ENCODE measurements around the gene NOXRED1.

DNA sequence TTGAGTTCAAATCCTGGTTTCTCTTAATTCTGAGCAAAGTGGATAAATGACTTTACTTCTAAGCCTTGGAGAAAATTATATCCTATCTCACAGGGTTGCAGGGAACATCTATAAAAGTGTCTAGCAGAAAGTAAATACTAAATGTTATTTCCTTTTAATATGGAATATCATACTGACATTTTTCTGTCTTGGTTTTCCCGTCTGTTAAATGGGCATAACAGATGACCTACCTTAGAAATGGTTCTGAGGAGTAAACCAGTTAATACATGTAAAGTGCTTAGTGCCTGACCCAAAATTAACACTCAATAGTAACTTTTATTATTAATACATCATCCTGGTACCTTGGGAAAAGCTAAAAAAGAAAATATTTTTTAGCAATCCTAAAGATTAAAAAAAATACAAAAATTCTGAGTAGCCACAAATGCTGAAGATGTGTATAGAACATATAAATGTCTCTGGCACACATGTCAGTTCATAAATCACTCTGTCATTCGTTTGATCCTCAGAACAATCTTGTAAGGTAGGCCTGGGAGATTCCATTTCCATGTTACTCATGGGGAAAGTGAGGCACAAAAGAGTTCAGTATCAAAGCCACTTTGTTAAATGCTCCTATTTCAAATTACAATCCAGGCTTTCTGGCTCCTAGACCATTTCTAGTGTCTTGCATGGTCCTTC, 32.8 kb upstream of the NOXRED1 start:
- TF ChIP-seq EGR1 (IDR thresholded peaks at IDR 0.05) (no peak), YY1 (IDR thresholded peaks at IDR 0.05; ENCODE audit: low read depth) (no peak), MAX (IDR thresholded peaks at IDR 0.05) (no peak), USF1 (IDR thresholded peaks at IDR 0.05) (no peak), CREB1 (IDR thresholded peaks at IDR 0.05; ENCODE audit: low read depth) (no peak), TAF1 (IDR thresholded peaks at IDR 0.05; ENCODE audit: low read depth) (no peak), RAD21 (IDR thresholded peaks at IDR 0.05; ENCODE audit: low read depth) (no peak), CEBPB (IDR thresholded peaks at IDR 0.05) (no peak), ZBTB7A (IDR thresholded peaks at IDR 0.05; ENCODE audit: low read depth) (no peak)
- TF ChIP-seq, protein P1, sequence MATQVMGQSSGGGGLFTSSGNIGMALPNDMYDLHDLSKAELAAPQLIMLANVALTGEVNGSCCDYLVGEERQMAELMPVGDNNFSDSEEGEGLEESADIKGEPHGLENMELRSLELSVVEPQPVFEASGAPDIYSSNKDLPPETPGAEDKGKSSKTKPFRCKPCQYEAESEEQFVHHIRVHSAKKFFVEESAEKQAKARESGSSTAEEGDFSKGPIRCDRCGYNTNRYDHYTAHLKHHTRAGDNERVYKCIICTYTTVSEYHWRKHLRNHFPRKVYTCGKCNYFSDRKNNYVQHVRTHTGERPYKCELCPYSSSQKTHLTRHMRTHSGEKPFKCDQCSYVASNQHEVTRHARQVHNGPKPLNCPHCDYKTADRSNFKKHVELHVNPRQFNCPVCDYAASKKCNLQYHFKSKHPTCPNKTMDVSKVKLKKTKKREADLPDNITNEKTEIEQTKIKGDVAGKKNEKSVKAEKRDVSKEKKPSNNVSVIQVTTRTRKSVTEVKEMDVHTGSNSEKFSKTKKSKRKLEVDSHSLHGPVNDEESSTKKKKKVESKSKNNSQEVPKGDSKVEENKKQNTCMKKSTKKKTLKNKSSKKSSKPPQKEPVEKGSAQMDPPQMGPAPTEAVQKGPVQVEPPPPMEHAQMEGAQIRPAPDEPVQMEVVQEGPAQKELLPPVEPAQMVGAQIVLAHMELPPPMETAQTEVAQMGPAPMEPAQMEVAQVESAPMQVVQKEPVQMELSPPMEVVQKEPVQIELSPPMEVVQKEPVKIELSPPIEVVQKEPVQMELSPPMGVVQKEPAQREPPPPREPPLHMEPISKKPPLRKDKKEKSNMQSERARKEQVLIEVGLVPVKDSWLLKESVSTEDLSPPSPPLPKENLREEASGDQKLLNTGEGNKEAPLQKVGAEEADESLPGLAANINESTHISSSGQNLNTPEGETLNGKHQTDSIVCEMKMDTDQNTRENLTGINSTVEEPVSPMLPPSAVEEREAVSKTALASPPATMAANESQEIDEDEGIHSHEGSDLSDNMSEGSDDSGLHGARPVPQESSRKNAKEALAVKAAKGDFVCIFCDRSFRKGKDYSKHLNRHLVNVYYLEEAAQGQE (IDR thresholded peaks at IDR 0.05; ENCODE audit: low read depth), result no peak
